Activated B cell treated with CpG ODN at 0.5 μM for 24 hours (primary cell): Measurements from ENCODE around the gene ATRNL1. TPM values are rescaled to one million over a fixed set of nuclear protein-coding genes. Genes with fewer than 3 reads are reported as not detected.

Experiments used
- ATAC-seq: fragments of 200-7000 bp; cut with Tn5 transposase; one replicate; pipeline ENCODE4 v1.10.0; 2021; ENCODE audit warnings: low read depth, mild to moderate bottlenecking, moderate library complexity
- CTCF ChIA-PET: fragments of 350-600 bp; sonication (Branson Sonifier 250); formaldehyde crosslinking; loops from one replicate; lab custom pipeline; 2021; ENCODE audit warnings: antibody characterized with exemption; lab: Charles Lee
- POLR2A ChIA-PET: fragments of 350-600 bp; sonication (Branson Sonifier 250); formaldehyde crosslinking; loops from one replicate; lab custom pipeline; 2021; ENCODE audit warnings: antibody characterized with exemption; lab: Charles Lee
- DNase-seq: peaks from one replicate; pipeline ENCODE4 v3.0.0; 2022
- H3K27ac Mint-ChIP-seq: one replicate; pipeline ENCODE4 v1.8.0; 2020; ENCODE audit warnings: mixed read lengths
- H3K27me3 Mint-ChIP-seq: one replicate; pipeline ENCODE4 v1.8.0; 2021; ENCODE audit warnings: mixed read lengths
- H3K36me3 Mint-ChIP-seq: one replicate; pipeline ENCODE4 v1.8.0; 2021; ENCODE audit warnings: low read depth, mixed read lengths
- H3K4me1 Mint-ChIP-seq: one replicate; pipeline ENCODE4 v1.8.0; 2021; ENCODE audit warnings: mixed read lengths
- H3K4me3 Mint-ChIP-seq: one replicate; pipeline ENCODE4 v1.8.0; 2020; ENCODE audit warnings: mild to moderate bottlenecking, mixed read lengths
- H3K9me3 Mint-ChIP-seq: one replicate; pipeline ENCODE4 v1.8.0; 2020; ENCODE audit warnings: mixed read lengths
- CTCF ChIP-seq: fragments of 200-600 bp; IDR thresholded peaks from one replicate; pipeline ENCODE4 v1.8.0; 2022; ENCODE audit warnings: antibody characterized with exemption, mild to moderate bottlenecking
- intact Hi-C: fragments of 100-400 bp; cut with micrococcal nuclease; formaldehyde crosslinking; loops from one replicate; pipeline ENCODE4 v1.15.1; 2024
- total RNA-seq: library from RNA; stranded (reverse); gene quantifications from 2 replicates; pipeline ENCODE4 v1.2.3, GENCODE V29; 2022

Gene ATRNL1
- total RNA-seq, 1 donor from 2014 or later, result 1.2 TPM

GRCh38 chr10:115957012-115957399, 863.8 kb downstream of the ATRNL1 start:
- no peak overlapping the region for H3K4me3 Mint-ChIP-seq
- no peaks in the 10 kb centered on the region for H3K9me3 Mint-ChIP-seq
- no peaks in the 10 kb centered on the region for H3K4me1 Mint-ChIP-seq
- DNase-seq (no peak), ATAC-seq (no peak)
- ChIA-PET CTCF (no interaction called here), POLR2A (no interaction called here)
- TF ChIP-seq CTCF, result no peak
- H3K27ac Mint-ChIP-seq, result no peak overlapping the region
- no peaks in the 10 kb centered on the region for H3K27me3 Mint-ChIP-seq
- intact Hi-C loops, result no loop called here
- H3K36me3 Mint-ChIP-seq, result no peaks in the 10 kb centered on the region

DNA sequence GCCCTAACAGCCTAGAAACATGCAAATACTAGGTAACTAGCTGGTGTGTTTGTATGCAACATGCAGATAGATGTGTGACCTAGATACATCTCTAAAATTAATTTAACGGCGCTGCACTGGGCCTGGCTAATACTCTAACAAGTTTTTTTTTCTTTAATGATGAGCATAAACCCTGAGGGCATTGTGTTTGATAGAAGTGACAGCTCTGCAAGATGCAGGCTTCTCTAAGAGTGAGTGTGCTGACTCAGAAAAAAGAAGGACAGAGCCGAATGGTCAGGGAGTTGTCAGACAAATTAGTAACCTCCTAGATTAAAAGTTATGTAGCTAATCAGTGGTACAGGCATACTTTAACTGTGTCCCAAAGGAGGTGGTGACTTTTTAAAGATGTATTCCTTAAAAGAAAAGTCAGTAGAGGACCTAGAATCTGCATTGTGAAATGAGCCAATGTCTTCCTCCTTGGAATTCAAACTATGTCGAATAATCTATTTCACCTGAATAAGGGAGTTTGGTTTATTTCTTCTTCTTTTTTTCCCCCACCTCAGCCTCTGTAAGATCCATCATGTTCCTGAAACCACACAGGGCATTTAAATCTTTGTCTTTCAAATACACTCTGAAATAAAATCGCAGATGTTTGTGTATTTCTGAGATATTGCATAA, 864.7 kb downstream of the ATRNL1 start:
- CTCF ChIA-PET, result no interaction called here
- DNase-seq (no peak), ATAC-seq (no peak)
- POLR2A ChIA-PET, result no interaction called here
- H3K4me3 Mint-ChIP-seq, result no peak overlapping the region
- H3K36me3 Mint-ChIP-seq, result no peaks in the 10 kb centered on the region
- intact Hi-C loops, result no loop called here
- TF ChIP-seq CTCF, result no peak
- no peaks in the 10 kb centered on the region for H3K4me1 Mint-ChIP-seq
- H3K27ac Mint-ChIP-seq, result no peak overlapping the region
- H3K9me3 Mint-ChIP-seq, result peaks cover 2% of the 10 kb centered on the region
- no peaks in the 10 kb centered on the region for H3K27me3 Mint-ChIP-seq

GRCh38 chr10:115963848-115964247, 870.7 kb downstream of the ATRNL1 start:
- intact Hi-C loops, result no loop called here
- POLR2A ChIA-PET, result no interaction called here
- TF ChIP-seq CTCF, result no peak
- Mint-ChIP-seq H3K4me3 (no peak overlapping the region), H3K27ac (no peak overlapping the region), H3K4me1 (no peaks in the 10 kb centered on the region), H3K9me3 (peaks cover 8% of the 10 kb centered on the region), H3K27me3 (no peaks in the 10 kb centered on the region), H3K36me3 (no peaks in the 10 kb centered on the region)
- CTCF ChIA-PET, result no interaction called here
- DNase-seq (no peak), ATAC-seq (no peak)

DNA sequence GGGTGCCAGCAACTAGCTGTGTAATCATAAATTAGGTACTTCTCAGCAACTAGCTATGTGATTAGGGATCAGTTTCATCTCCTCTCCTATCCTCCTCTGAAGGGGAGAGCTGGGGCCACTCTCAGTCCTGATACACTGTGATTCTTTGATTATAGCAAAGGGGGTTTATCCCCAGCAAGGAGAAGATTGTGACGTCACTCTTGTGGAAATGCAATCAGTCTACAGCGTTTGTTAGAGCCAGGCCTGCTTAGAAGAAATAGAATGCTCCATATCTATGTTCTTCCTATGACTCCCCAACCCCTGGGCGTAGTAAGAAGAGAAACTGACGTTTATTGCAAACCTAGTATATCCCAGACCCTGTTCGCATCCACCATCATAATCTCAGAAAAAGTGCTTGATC, 871.7 kb downstream of the ATRNL1 start:
- H3K27me3 Mint-ChIP-seq, result no peaks in the 10 kb centered on the region
- peaks cover 8% of the 10 kb centered on the region for H3K9me3 Mint-ChIP-seq
- ChIA-PET CTCF (no interaction called here), POLR2A (no interaction called here)
- no peaks in the 10 kb centered on the region for H3K36me3 Mint-ChIP-seq
- H3K27ac Mint-ChIP-seq, result no peak overlapping the region
- DNase-seq (no peak), ATAC-seq (no peak)
- intact Hi-C loops, result no loop called here
- H3K4me3 Mint-ChIP-seq, result no peak overlapping the region
- no peak for TF ChIP-seq CTCF
- H3K4me1 Mint-ChIP-seq, result no peaks in the 10 kb centered on the region

- Mint-ChIP-seq H3K27me3 (no peaks in the 10 kb centered on the region), H3K4me1 (no peaks in the 10 kb centered on the region), H3K36me3 (no peaks in the 10 kb centered on the region), H3K27ac (no peak overlapping the region), H3K4me3 (no peak overlapping the region), H3K9me3 (peaks cover 8% of the 10 kb centered on the region)
- no peak for TF ChIP-seq CTCF
- POLR2A ChIA-PET, result no interaction called here
- intact Hi-C loops, result no loop called here
- DNase-seq (no peak), ATAC-seq (no peak)
- CTCF ChIA-PET, result no interaction called here
Measured at GRCh38 chr10:115965376-115965775, 872.2 kb downstream of the ATRNL1 start.
